Activated naive CD8-positive, alpha-beta T cell treated with anti-CD3 and anti-CD28 coated beads, Interleukin-2, amount 50 U/mL, for 24 hours (primary cell): ENCODE results near the gene CLCN7.

ENCODE experiments used
- ATAC-seq: fragments of 150-1000 bp; cut with Tn5 transposase; one replicate; pipeline ENCODE4 v1.10.0; 2021
- DNase-seq: peaks from one replicate; pipeline ENCODE4 v3.0.0; 2021
- H3K27ac Mint-ChIP-seq: one replicate; pipeline ENCODE4 v1.8.0; 2021; ENCODE audit warnings: mild to moderate bottlenecking, mixed read lengths
- H3K27me3 Mint-ChIP-seq: one replicate; pipeline ENCODE4 v1.8.0; 2021; ENCODE audit warnings: mixed read lengths
- H3K36me3 Mint-ChIP-seq: one replicate; pipeline ENCODE4 v1.8.0; 2021; ENCODE audit warnings: low read depth, mixed read lengths
- H3K4me1 Mint-ChIP-seq: one replicate; pipeline ENCODE4 v1.8.0; 2021; ENCODE audit warnings: mixed read lengths
- H3K4me3 Mint-ChIP-seq: one replicate; pipeline ENCODE4 v1.8.0; 2021; ENCODE audit warnings: mild to moderate bottlenecking, moderate library complexity, mixed read lengths
- H3K9me3 Mint-ChIP-seq: one replicate; pipeline ENCODE4 v1.8.0; 2021; ENCODE audit warnings: mixed read lengths

Gene CLCN7

GRCh38 chr16:1495889-1496262 lies 21.0 kb upstream of the CLCN7 start:
- ATAC-seq (no peak), DNase-seq (no peak)
- Mint-ChIP-seq H3K9me3 (no peaks in the 10 kb centered on the region), H3K4me1 (peaks cover 10% of the 10 kb centered on the region), H3K27ac (no peak overlapping the region), H3K36me3 (peaks cover 14% of the 10 kb centered on the region), H3K27me3 (no peaks in the 10 kb centered on the region), H3K4me3 (no peak overlapping the region)

GRCh38 chr16:1495211-1495888 lies 20.5 kb upstream of the CLCN7 start:
- DNase-seq (no peak), ATAC-seq (no peak)
- no peak overlapping the region for H3K27ac Mint-ChIP-seq
- peak overlapping the region; percentile 86 for H3K4me3 Mint-ChIP-seq
- H3K36me3 Mint-ChIP-seq = peaks cover 14% of the 10 kb centered on the region
- H3K4me1 Mint-ChIP-seq = peaks cover 10% of the 10 kb centered on the region
- no peaks in the 10 kb centered on the region for H3K9me3 Mint-ChIP-seq
- H3K27me3 Mint-ChIP-seq = no peaks in the 10 kb centered on the region

- H3K27ac Mint-ChIP-seq = peak overlapping the region; percentile 86
- H3K4me3 Mint-ChIP-seq = peak overlapping the region; percentile 86
- ATAC-seq (no peak), DNase-seq (no peak)
- peaks cover 10% of the 10 kb centered on the region for H3K4me1 Mint-ChIP-seq
- H3K36me3 Mint-ChIP-seq = peaks cover 14% of the 10 kb centered on the region
- H3K27me3 Mint-ChIP-seq = no peaks in the 10 kb centered on the region
- H3K9me3 Mint-ChIP-seq = no peaks in the 10 kb centered on the region
Observed at GRCh38 chr16:1494711-1495110, 19.9 kb upstream of the CLCN7 start.

- no peaks in the 10 kb centered on the region for H3K27me3 Mint-ChIP-seq
- H3K27ac Mint-ChIP-seq = peak overlapping the region; percentile 86
- peaks cover 10% of the 10 kb centered on the region for H3K4me1 Mint-ChIP-seq
- H3K4me3 Mint-ChIP-seq = peak overlapping the region; percentile 86
- DNase-seq = no peak
- H3K9me3 Mint-ChIP-seq = no peaks in the 10 kb centered on the region
- no peak for ATAC-seq
- H3K36me3 Mint-ChIP-seq = peaks cover 14% of the 10 kb centered on the region
Observed at GRCh38 chr16:1494129-1494640, 19.4 kb upstream of the CLCN7 start.

- no peak for DNase-seq
- Mint-ChIP-seq H3K27ac (peak overlapping the region; percentile 98), H3K9me3 (no peaks in the 10 kb centered on the region), H3K27me3 (no peaks in the 10 kb centered on the region), H3K4me3 (peak overlapping the region; percentile 86), H3K4me1 (peaks cover 10% of the 10 kb centered on the region), H3K36me3 (peaks cover 14% of the 10 kb centered on the region)
- ATAC-seq = peak; percentile 4
Observed at GRCh38 chr16:1493746-1494094, 18.9 kb upstream of the CLCN7 start.

- Mint-ChIP-seq H3K36me3 (peaks cover 9% of the 10 kb centered on the region), H3K27ac (peak within 1 kb of the TSS; percentile 98), H3K4me3 (peak within 1 kb of the TSS; percentile 86), H3K27me3 (no peaks in the 10 kb centered on the region), H3K4me1 (peaks cover 10% of the 10 kb centered on the region), H3K9me3 (no peaks in the 10 kb centered on the region)
- DNase-seq (peak; percentile 90), ATAC-seq (peak; percentile 71)
Observed at GRCh38 chr16:1492923-1493745, 18.3 kb upstream of the CLCN7 start, which contains the start of gene TELO2. Gene TELO2, plus strand, starts transcription at chr16:1493360. Its CDS starts 922 bp downstream, at chr16:1494282.

GRCh38 chr16:1492082-1492922 lies 17.5 kb upstream of the CLCN7 start:
- H3K36me3 Mint-ChIP-seq = peaks cover 6% of the 10 kb centered on the region
- DNase-seq (peak; percentile 18), ATAC-seq (no peak)
- H3K4me1 Mint-ChIP-seq = peaks cover 10% of the 10 kb centered on the region
- H3K27me3 Mint-ChIP-seq = no peaks in the 10 kb centered on the region
- H3K4me3 Mint-ChIP-seq = peak overlapping the region; percentile 86
- peak overlapping the region; percentile 98 for H3K27ac Mint-ChIP-seq
- H3K9me3 Mint-ChIP-seq = no peaks in the 10 kb centered on the region

GRCh38 chr16:1491327-1491726 lies 16.5 kb upstream of the CLCN7 start:
- DNase-seq (no peak), ATAC-seq (no peak)
- Mint-ChIP-seq H3K9me3 (no peaks in the 10 kb centered on the region), H3K27me3 (no peaks in the 10 kb centered on the region), H3K4me3 (no peak overlapping the region), H3K36me3 (peaks cover 2% of the 10 kb centered on the region), H3K4me1 (peaks cover 10% of the 10 kb centered on the region), H3K27ac (no peak overlapping the region)

GRCh38 chr16:1489077-1489476 lies 14.2 kb upstream of the CLCN7 start:
- ATAC-seq = no peak
- no peaks in the 10 kb centered on the region for H3K27me3 Mint-ChIP-seq
- H3K4me1 Mint-ChIP-seq = peaks cover 10% of the 10 kb centered on the region
- H3K27ac Mint-ChIP-seq = no peak overlapping the region
- no peak overlapping the region for H3K4me3 Mint-ChIP-seq
- peaks cover 2% of the 10 kb centered on the region for H3K36me3 Mint-ChIP-seq
- no peaks in the 10 kb centered on the region for H3K9me3 Mint-ChIP-seq
- DNase-seq = no peak

- no peak within 1 kb of the TSS for H3K27ac Mint-ChIP-seq
- ATAC-seq (no peak), DNase-seq (no peak)
- peaks cover 8% of the 10 kb centered on the region for H3K4me1 Mint-ChIP-seq
- H3K27me3 Mint-ChIP-seq = no peaks in the 10 kb centered on the region
- H3K36me3 Mint-ChIP-seq = no peaks in the 10 kb centered on the region
- no peak within 1 kb of the TSS for H3K4me3 Mint-ChIP-seq
- H3K9me3 Mint-ChIP-seq = no peaks in the 10 kb centered on the region
Observed at GRCh38 chr16:1488619-1489018, 13.8 kb upstream of the CLCN7 start, which contains the start of gene PTX4. Gene PTX4, minus strand, starts transcription at chr16:1488944. Its CDS starts 35 bp downstream, at chr16:1488909.

- Mint-ChIP-seq H3K9me3 (no peaks in the 10 kb centered on the region), H3K4me1 (peaks cover 8% of the 10 kb centered on the region), H3K27ac (no peak overlapping the region), H3K4me3 (no peak overlapping the region), H3K27me3 (no peaks in the 10 kb centered on the region), H3K36me3 (no peaks in the 10 kb centered on the region)
- ATAC-seq = no peak
- DNase-seq = no peak
Observed at GRCh38 chr16:1488054-1488601, 13.3 kb upstream of the CLCN7 start.

- Mint-ChIP-seq H3K4me3 (no peak overlapping the region), H3K27ac (no peak overlapping the region), H3K27me3 (no peaks in the 10 kb centered on the region), H3K36me3 (no peaks in the 10 kb centered on the region), H3K9me3 (no peaks in the 10 kb centered on the region), H3K4me1 (peaks cover 3% of the 10 kb centered on the region)
- ATAC-seq (no peak), DNase-seq (no peak)
Observed at GRCh38 chr16:1487395-1488053, 12.7 kb upstream of the CLCN7 start.

- H3K9me3 Mint-ChIP-seq = no peaks in the 10 kb centered on the region
- no peaks in the 10 kb centered on the region for H3K4me1 Mint-ChIP-seq
- H3K4me3 Mint-ChIP-seq = no peak overlapping the region
- ATAC-seq (no peak), DNase-seq (no peak)
- H3K27me3 Mint-ChIP-seq = no peaks in the 10 kb centered on the region
- H3K36me3 Mint-ChIP-seq = no peaks in the 10 kb centered on the region
- H3K27ac Mint-ChIP-seq = no peak overlapping the region
Observed at GRCh38 chr16:1486551-1487390, 11.9 kb upstream of the CLCN7 start.
